ENCODE data around the gene MED14.

DNA sequence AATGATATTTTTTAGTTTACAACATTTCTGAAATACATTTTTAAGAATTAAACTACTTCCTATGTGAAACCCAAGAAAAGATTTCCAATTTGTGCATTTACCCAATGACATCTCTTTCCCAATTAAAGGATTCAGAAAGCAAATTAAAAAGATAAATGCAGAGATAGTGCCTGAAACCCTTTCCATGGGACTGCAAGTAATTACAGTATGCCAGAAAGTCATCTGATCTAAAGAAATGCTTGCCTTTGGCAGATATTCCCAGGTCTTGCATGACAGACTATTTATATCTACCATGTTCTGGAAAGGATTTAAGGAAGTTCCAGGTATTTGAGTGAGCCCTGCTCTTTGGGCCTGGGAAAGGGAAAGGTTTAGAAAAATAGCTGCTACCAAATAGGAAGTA lies 46.4 kb downstream of the MED14 start:
- TF ChIP-seq, protein P1, sequence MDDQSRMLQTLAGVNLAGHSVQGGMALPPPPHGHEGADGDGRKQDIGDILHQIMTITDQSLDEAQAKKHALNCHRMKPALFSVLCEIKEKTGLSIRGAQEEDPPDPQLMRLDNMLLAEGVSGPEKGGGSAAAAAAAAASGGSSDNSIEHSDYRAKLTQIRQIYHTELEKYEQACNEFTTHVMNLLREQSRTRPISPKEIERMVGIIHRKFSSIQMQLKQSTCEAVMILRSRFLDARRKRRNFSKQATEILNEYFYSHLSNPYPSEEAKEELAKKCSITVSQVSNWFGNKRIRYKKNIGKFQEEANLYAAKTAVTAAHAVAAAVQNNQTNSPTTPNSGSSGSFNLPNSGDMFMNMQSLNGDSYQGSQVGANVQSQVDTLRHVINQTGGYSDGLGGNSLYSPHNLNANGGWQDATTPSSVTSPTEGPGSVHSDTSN (IDR thresholded peaks at IDR 0.05; ENCODE audit: insufficient replicate concordance, low read depth, low read length), result no peak
- TF ChIP-seq EZH2 (IDR thresholded peaks at IDR 0.05; ENCODE audit: borderline replicate concordance, control insufficient read depth, low read depth, low read length) (no peak), DPF2 (IDR thresholded peaks at IDR 0.05) (no peak)
- TF ChIP-seq, protein P2, sequence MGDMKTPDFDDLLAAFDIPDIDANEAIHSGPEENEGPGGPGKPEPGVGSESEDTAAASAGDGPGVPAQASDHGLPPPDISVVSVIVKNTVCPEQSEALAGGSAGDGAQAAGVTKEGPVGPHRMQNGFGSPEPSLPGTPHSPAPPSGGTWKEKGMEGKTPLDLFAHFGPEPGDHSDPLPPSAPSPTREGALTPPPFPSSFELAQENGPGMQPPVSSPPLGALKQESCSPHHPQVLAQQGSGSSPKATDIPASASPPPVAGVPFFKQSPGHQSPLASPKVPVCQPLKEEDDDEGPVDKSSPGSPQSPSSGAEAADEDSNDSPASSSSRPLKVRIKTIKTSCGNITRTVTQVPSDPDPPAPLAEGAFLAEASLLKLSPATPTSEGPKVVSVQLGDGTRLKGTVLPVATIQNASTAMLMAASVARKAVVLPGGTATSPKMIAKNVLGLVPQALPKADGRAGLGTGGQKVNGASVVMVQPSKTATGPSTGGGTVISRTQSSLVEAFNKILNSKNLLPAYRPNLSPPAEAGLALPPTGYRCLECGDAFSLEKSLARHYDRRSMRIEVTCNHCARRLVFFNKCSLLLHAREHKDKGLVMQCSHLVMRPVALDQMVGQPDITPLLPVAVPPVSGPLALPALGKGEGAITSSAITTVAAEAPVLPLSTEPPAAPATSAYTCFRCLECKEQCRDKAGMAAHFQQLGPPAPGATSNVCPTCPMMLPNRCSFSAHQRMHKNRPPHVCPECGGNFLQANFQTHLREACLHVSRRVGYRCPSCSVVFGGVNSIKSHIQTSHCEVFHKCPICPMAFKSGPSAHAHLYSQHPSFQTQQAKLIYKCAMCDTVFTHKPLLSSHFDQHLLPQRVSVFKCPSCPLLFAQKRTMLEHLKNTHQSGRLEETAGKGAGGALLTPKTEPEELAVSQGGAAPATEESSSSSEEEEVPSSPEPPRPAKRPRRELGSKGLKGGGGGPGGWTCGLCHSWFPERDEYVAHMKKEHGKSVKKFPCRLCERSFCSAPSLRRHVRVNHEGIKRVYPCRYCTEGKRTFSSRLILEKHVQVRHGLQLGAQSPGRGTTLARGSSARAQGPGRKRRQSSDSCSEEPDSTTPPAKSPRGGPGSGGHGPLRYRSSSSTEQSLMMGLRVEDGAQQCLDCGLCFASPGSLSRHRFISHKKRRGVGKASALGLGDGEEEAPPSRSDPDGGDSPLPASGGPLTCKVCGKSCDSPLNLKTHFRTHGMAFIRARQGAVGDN (IDR thresholded peaks at IDR 0.05), result no peak

All from GM12878 (cell line).